HG03558 (cell line): ENCODE data around the gene KRTCAP3.
A peak's percentile ranks its signal among the peaks of the same experiment; 100 is the strongest.

Source experiments
- ATAC-seq: cut with Tn5 transposase; IDR thresholded peaks from one replicate; pipeline ENCODE4 v1.9.1; 2021; ENCODE audit warnings: moderate number of reproducible peaks; ENCODE audit not compliant: unreplicated experiment; ENCODE audit errors: extremely low read depth

KRTCAP3 gene

DNA sequence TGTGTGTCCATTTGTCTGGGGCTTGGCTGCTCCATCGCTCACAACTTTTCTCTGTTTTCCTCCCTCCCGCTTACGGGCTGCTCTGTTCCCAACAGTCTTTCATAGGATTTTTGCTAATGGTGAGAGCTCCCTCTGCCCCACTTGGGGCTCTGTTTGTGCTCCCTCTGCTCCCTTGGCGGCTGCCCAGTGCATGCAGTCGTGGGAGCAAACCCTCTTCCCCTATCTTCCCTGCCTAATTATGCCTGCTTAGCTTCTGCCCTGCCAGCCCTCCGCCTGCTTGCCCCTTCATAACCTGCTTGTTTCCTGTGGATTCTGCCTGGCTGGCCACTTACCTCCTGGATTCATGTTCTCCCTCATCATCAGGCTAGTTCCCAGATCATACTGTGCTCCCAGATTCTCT, 6.6 kb upstream of the KRTCAP3 start:
- ATAC-seq, result no peak

DNA sequence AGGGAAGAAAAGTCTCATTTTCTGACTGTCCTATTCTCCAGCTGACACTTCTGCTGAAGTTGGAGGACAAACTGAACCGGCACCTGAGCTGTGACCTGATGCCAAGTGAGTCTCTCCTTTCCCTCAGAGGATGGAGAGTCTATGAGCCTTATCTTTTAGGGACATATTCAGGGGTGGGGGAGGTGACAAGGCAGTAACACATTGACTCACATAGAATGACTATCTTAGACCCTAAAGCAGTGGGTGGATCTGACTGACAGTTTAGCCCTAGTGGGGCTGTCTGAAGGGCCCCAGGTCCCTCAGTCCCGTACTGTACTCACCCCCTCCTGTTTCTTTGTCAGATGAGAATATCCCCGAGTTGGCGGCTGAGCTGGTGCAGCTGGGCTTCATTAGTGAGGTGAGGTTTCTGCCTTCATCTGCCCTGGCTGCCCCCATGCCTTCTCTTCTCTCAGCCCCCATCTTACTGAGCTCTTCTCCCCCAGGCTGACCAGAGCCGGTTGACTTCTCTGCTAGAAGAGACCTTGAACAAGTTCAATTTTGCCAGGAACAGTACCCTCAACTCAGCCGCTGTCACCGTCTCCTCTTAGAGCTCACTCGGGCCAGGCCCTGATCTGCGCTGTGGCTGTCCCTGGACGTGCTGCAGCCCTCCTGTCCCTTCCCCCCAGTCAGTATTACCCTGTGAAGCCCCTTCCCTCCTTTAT, 805 bp upstream of the KRTCAP3 start:
- no peak for ATAC-seq

DNA sequence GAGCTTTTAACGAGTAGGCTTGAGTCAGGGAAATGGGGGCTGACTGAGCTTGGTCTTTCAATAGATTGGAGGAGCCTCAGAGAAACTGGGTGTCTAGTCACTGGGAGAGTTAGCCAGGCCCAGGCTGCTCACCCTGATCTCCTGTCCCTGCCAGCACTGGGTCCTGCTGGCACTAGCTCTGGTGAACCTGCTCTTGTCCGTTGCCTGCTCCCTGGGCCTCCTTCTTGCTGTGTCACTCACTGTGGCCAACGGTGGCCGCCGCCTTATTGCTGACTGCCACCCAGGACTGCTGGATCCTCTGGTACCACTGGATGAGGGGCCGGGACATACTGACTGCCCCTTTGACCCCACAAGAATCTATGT, 720 bp downstream of the KRTCAP3 start:
- no peak for ATAC-seq

DNA sequence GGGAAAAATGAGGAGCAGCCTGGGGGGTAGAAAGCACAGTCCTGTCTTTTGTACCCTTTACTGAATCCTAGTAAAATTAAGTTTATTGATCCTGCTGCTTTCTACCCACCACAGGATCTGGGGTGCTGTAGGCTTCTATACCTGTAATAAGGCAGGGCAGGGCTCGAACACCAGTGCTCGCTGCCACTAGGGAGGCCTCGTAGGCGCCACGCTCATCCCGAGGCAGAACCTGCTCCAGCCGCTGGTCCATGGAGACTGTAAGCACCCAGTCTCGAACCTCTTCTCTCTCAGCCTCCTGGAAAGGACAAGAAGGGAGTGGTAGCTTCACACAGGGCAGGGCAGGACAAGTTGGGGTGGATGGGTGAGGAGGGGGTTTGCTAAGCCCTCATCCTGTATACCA, 3.0 kb downstream of the KRTCAP3 start:
- ATAC-seq, result no peak

DNA sequence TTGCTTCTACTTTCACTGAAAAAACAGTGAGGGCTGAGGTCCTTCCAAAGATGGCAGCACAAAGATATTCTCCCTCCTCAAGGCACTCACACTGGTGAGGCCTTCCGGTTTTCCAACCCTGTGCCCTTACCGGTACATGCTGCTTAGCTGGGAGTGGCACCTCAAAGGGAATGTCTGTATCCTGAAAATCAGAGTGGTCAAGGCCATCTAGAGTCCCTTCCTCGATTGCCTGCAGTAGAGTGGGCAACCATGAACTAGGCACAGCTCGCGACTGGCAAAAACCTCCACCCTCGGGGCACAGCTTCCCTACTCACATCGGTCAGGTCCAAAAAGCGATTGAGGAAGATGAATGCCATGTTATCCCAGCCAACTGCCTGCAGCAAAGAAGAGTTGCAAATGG, 3.4 kb downstream of the KRTCAP3 start:
- no peak for ATAC-seq

DNA sequence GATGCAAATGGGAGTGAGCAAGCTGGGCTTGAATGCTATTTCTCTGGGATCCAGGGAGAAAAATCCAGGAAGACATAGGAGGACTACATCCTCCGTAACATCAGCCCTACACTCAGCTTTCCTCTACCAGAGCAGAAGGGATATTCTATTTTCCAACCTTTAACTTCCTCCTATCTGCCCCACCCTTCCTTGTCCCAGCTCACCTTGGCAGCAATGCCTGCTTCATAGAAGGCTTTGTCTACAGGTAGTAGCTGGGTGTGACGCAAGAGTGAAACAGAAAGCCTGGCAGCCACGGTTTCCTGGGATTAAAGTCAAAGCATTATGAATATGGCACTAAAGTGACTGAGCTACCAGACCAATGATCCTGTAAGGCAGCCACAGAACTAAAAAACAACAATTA, 3.9 kb downstream of the KRTCAP3 start:
- ATAC-seq, result no peak

DNA sequence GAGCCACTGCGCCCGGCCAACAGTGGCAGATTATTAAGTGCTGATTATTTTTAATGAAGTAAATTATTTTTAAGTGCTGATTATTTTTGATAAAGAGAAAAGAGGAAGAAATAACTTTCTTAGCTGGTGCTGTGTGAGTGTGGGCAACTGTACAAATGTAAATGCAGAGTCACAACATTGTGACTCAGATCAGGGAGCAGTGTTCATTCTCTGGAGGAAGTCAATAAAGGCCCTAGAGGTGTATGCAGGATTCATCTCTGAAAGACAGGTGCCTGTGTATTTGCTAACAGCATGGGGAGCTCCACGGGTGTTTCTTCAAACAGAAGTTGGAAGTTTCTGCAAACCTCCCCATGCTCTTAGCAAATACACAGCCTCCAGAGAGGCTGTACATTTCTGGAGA, 6.2 kb downstream of the KRTCAP3 start:
- no peak for ATAC-seq

DNA sequence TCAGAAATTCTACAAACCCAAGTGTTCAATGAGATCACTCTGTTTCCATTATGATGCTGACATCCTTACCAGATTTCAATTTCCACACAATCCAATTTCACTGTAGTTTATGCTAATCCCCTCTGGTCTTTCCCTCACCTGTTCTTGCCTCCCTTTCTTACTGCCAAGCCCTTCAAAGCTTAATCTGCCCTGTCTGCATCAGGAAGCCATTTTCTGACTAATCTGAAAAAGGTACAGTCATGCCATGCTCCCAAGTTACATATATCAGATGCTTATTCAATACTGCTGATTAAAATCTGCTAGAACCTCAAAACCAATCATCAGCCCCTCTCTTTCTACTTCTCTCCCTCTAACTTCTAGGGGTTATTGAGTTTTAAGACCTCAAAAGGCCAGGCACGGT, 8.9 kb downstream of the KRTCAP3 start:
- ATAC-seq, result no peak

DNA sequence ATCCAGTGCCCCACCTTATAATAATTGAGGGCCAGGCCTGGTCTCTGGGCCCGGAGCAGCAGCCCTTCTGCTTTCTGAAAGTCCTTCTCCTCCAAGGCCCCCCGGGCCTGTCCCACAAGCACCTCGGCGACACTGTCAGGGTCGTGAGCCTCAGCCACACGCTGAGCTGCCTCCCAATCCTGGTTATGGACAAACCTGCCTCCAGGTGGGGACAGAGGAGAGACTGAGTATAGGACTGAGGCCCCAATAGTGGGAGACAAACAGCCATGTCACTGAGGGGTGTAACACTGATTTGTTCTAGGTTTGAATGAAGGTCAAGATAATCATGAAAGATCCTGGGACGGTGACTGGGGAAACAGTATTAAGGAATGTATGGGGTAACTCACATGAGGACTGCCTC, 11.8 kb downstream of the KRTCAP3 start:
- ATAC-seq, result no peak

DNA sequence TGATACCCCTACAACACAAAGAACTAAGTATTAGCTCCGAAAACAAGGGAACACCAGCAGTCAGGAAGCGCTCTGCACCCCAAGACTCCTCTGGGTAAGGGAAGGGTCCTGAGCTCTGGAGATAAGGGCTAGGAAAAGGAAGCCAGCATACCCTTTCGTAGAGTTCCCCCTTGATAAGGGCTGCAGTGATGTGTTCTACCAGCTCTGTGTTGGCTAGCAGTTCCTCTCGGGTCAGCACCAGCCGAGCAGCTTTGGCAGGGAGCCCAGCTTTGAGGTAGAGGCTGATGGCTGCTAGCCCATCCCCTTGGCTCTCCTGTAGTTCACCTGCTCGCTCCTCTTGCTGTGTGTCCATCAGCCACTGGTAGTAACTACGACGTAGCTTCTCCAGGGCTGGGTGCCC, 18.9 kb downstream of the KRTCAP3 start:
- no peak for ATAC-seq

DNA sequence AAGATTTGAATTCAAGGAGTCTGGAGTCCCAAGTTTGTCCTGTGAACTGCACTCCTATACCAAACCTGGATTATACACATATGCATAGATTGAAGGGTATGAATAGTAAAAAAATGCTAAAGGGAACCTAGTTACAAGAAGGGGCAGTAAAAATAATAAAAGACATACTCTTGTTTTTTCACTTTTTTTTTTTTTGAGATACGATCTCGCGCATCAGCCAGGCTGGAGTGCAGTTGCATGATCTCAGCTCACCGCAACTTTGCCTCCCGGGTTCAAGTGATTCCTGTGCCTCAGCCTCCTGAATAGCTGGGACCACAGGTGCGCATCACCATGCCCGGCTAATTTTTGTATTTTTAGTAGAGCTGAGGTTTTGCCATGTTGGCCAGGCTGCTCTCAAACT, 22.3 kb downstream of the KRTCAP3 start:
- no peak for ATAC-seq

DNA sequence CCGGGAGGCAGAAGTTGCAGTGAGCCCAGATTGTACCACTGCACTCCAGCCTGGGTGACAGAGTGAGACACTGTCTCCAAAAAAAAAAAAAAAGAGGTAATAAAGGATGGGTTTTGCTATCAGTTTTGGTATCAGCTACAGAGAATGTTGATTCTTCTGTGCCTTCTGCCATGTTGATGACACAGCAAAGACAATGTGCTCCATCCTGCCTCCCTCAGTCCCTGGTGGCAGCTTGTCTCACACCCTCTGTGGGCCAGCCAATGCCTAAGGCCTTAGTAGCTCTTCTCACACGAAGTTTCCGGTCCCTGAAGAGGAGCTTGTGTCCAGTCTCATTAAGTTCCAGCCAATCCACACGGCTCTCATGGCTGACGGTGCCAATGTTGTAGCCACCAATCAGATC, 29.8 kb downstream of the KRTCAP3 start:
- no peak for ATAC-seq

DNA sequence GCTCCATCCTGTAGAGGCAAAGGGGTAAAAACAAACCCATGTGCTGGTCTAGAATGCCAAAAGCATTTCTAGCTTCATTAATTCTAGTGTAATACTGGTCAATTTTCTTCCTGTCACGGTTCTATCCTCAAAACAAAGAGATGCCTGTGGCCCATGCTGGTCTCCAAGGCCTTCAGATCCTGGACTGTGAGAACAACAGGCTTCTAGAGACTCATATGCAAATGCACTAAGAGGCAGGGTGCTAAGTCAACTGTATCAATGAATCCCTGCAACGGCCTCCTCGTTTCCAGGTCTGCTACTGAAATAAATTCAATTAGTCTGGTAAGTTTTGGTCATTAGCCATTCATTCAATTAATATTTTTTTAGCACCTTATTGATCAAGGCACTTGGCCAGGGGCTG, 43.3 kb downstream of the KRTCAP3 start:
- no peak for ATAC-seq

DNA sequence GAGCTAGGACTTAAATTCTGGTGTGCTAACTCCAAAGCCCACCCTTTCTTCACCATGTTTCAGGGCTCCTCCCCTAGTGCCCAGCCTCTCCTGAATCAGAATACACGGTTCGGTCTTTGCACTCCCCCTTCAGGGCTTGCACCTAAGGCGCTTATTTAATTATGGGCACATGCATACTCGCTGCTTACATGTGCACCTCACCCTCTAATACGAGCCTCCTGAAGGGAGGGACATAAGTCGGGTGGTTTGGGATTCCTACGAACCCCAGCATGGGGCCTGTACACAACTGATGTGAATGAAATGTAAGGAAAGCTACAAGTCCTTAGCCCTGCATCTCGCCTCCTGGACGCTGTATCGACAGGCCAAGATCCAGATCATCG, 46.9 kb downstream of the KRTCAP3 start:
- ATAC-seq, result no peak

DNA sequence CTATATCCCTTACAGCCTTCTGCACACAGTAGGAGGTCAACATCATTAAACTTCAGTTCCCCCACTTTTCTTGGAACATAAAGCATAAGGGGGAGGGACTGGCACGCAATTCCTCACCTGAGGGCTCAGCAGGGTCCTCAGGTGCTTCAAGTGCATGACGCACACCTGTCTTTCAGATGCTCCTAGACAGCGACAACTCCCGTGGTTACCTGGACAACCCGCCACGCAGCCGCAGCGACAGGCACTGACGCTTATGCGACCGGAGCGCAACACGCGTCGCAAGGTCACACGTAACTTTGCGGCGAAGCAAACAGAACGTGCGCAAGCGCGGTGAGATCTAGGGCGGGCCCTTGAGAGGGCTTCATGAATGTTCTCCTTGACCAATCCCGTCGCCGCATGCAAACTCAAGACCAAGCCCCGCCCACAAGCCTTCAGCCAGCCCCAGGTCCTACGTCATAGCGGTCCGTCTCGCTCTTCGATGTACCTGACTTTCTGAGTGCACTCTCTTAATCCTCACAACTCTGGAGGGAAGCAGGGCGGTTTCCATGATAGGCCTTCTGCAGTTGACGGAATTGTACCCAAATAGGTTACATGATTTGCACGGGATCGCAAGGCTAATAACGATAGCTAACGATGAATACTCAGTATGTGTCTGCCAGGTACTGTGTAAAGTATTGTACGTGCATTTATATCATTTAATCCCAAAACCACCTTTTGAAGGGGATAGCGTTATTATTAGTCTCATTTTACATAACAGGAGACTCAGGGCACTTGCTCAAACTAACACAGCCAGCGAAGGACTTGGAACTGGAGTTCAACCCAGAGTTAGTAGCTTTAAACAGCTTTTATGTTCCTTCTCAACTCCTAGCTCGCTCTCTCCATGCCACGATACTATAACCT, 47.6 kb downstream of the KRTCAP3 start, which contains the start of gene IFT172:
TSS of gene IFT172 (minus strand) at position 246 of the 900 bp plus-strand sequence. CDS start at position 156, 90 bp downstream.
- peak; percentile 83 for ATAC-seq

DNA sequence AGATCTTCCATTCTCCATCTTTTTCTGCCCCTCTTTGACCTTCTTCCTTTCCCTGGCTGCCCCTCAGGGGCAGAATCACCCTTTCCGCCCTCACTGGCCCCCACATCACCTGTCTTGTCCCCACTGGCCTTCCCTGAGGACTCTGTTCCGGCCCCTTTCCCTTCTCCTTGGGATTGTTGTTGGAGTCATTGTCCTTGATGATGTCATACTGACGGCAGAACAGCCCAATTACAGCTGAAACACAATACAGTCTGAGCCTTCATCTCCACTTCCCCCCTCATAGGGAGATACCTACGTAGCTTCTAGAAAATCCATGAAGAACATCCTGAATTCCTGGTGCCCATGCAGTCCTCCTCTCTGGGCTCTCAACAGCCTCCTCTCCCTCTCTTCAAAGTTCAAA, 50.4 kb downstream of the KRTCAP3 start:
- ATAC-seq, result no peak

DNA sequence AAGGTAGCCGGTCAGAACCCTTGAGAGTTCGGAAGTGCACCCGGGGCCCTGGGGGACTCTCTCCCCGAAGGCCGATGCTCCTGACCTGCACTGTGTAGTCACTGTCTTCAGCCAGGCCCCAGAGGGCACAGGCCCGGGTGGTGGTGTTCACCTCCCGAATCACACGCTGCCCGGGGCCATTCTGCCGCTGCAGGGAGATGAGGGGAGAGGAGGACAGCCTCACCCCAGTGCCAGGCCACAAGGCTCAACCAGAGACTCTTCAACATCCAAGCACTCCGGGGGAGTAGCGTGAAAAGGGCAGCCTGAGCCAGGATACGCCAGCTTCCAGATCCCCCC, 51.7 kb downstream of the KRTCAP3 start:
- ATAC-seq, result no peak
